Activated naive CD4-positive, alpha-beta T cell treated with anti-CD3 and anti-CD28 coated beads for 36 hours (primary cell): ENCODE data around the gene CABP5. TPM values are rescaled to one million over a fixed set of nuclear protein-coding genes. Genes with fewer than 3 reads are reported as not detected.
"Not testable (repeated sequence)": the region's sequence is repeated elsewhere in the genome, so short reads cannot be mapped to it uniquely, and the experiment has no call there.

Source experiments
- CTCF ChIA-PET: fragments of 350-600 bp; sonication (Branson Sonifier 250); formaldehyde crosslinking; loops from one replicate; lab custom pipeline; 2021; ENCODE audit warnings: antibody characterized with exemption; lab: Charles Lee
- DNase-seq: peaks from one replicate; pipeline ENCODE4 v3.0.0-alpha.2; 2020
- H3K27ac Mint-ChIP-seq: one replicate; pipeline ENCODE4 v1.8.0; 2021; ENCODE audit warnings: mild to moderate bottlenecking, mixed read lengths
- H3K27me3 Mint-ChIP-seq: one replicate; pipeline ENCODE4 v1.8.0; 2021; ENCODE audit warnings: low read depth, mixed read lengths
- H3K36me3 Mint-ChIP-seq: one replicate; pipeline ENCODE4 v1.8.0; 2021; ENCODE audit warnings: low read depth, mixed read lengths
- H3K4me1 Mint-ChIP-seq: one replicate; pipeline ENCODE4 v1.8.0; 2021; ENCODE audit warnings: low read depth, mixed read lengths
- H3K4me3 Mint-ChIP-seq: one replicate; pipeline ENCODE4 v1.8.0; 2021; ENCODE audit warnings: mild to moderate bottlenecking, moderate library complexity, mixed read lengths
- H3K9me3 Mint-ChIP-seq: one replicate; pipeline ENCODE4 v1.8.0; 2021; ENCODE audit warnings: mixed read lengths
- intact Hi-C: fragments of 100-400 bp; cut with micrococcal nuclease; formaldehyde crosslinking; loops from one replicate; pipeline ENCODE4 v1.15.1; 2023
- total RNA-seq, 2 experiments: library from RNA; stranded (reverse); gene quantifications; one replicate each; pipeline ENCODE4 v1.2.3, GENCODE V29; 2021

CABP5 gene
- not detected for total RNA-seq

GRCh38 chr19:48043675-48044258, at the start of gene CABP5:
TSS of gene CABP5 (minus strand) at chr19:48044079. CDS start at chr19:48043922, 157 bp downstream.
- no peaks in the 10 kb centered on the region for H3K4me1 Mint-ChIP-seq
- H3K4me3 Mint-ChIP-seq, result no peak within 1 kb of the TSS
- H3K36me3 Mint-ChIP-seq, result no peaks in the 10 kb centered on the region
- peaks cover 33% of the 10 kb centered on the region for H3K27me3 Mint-ChIP-seq
- DNase-seq, result no peak
- H3K27ac Mint-ChIP-seq, result no peak within 1 kb of the TSS
- intact Hi-C loops, result no loop called here
- H3K9me3 Mint-ChIP-seq, result no peaks in the 10 kb centered on the region
- CTCF ChIA-PET, result no interaction called here

GRCh38 chr19:48091111-48091718, 47.3 kb upstream of the CABP5 start:
- intact Hi-C loops, H3K4me1 Mint-ChIP-seq, DNase-seq, H3K27ac Mint-ChIP-seq, H3K4me3 Mint-ChIP-seq, H3K27me3 Mint-ChIP-seq: not testable (repeated sequence)
- Mint-ChIP-seq H3K36me3 (peaks cover 30% of the 10 kb centered on the region), H3K9me3 (peaks cover 18% of the 10 kb centered on the region)
- CTCF ChIA-PET, result interaction anchor here (0.7 kb wide), 1 partner anchor 10 kb away, joined by 3 read pairs; no protein-coding TSS in a partner anchor

- H3K9me3 Mint-ChIP-seq, result peaks cover 18% of the 10 kb centered on the region
- H3K4me1 Mint-ChIP-seq, result peaks cover 8% of the 10 kb centered on the region
- H3K36me3 Mint-ChIP-seq, result peaks cover 24% of the 10 kb centered on the region
- H3K4me3 Mint-ChIP-seq, result no peak overlapping the region
- H3K27me3 Mint-ChIP-seq, result peaks cover 1% of the 10 kb centered on the region
- DNase-seq, result no peak
- intact Hi-C loops, result no loop called here
- H3K27ac Mint-ChIP-seq, result no peak overlapping the region
- CTCF ChIA-PET, result interaction anchor here (0.7 kb wide), 1 partner anchor 11 kb away, joined by 3 read pairs; no protein-coding TSS in a partner anchor
Measured at GRCh38 chr19:48090281-48090802, 46.5 kb upstream of the CABP5 start.

GRCh38 chr19:48088991-48089390, 45.1 kb upstream of the CABP5 start:
- peaks cover 11% of the 10 kb centered on the region for H3K36me3 Mint-ChIP-seq
- H3K27ac Mint-ChIP-seq, intact Hi-C loops, H3K4me1 Mint-ChIP-seq, CTCF ChIA-PET, H3K9me3 Mint-ChIP-seq, H3K27me3 Mint-ChIP-seq, DNase-seq, H3K4me3 Mint-ChIP-seq: not testable (repeated sequence)

- H3K9me3 Mint-ChIP-seq, result no peaks in the 10 kb centered on the region
- H3K27ac Mint-ChIP-seq, result no peak overlapping the region
- CTCF ChIA-PET, result interaction anchor here (1.8 kb wide), 1 partner anchor 125 kb away, joined by 4 read pairs; no protein-coding TSS in a partner anchor
- H3K4me1 Mint-ChIP-seq, result no peaks in the 10 kb centered on the region
- H3K27me3 Mint-ChIP-seq, result peaks cover 1% of the 10 kb centered on the region
- no peak for DNase-seq
- no peaks in the 10 kb centered on the region for H3K36me3 Mint-ChIP-seq
- no peak overlapping the region for H3K4me3 Mint-ChIP-seq
- intact Hi-C loops, result no loop called here
Measured at GRCh38 chr19:48085904-48086864, 42.3 kb upstream of the CABP5 start.

GRCh38 chr19:48085076-48085475, 41.2 kb upstream of the CABP5 start:
- DNase-seq, result no peak
- H3K9me3 Mint-ChIP-seq, result no peaks in the 10 kb centered on the region
- H3K27me3 Mint-ChIP-seq, result peaks cover 1% of the 10 kb centered on the region
- no peak overlapping the region for H3K4me3 Mint-ChIP-seq
- no peak overlapping the region for H3K27ac Mint-ChIP-seq
- no peaks in the 10 kb centered on the region for H3K4me1 Mint-ChIP-seq
- CTCF ChIA-PET, result no interaction called here
- no peaks in the 10 kb centered on the region for H3K36me3 Mint-ChIP-seq
- intact Hi-C loops, result no loop called here

GRCh38 chr19:48081106-48081505, 37.2 kb upstream of the CABP5 start:
- Mint-ChIP-seq H3K27me3 (no peaks in the 10 kb centered on the region), H3K36me3 (no peaks in the 10 kb centered on the region), H3K4me1 (no peaks in the 10 kb centered on the region), H3K9me3 (no peaks in the 10 kb centered on the region), H3K4me3 (no peak overlapping the region), H3K27ac (no peak overlapping the region)
- intact Hi-C loops, result no loop called here
- CTCF ChIA-PET, result interaction anchor here (1.1 kb wide), 1 partner anchor 27 kb away, joined by 3 read pairs; no protein-coding TSS in a partner anchor
- no peak for DNase-seq

GRCh38 chr19:48070177-48070769, 26.4 kb upstream of the CABP5 start:
- CTCF ChIA-PET, result interaction anchor here (0.7 kb wide), 1 partner anchor 47 kb away, joined by 3 read pairs; no protein-coding TSS in a partner anchor

GRCh38 chr19:48069435-48069834, 25.6 kb upstream of the CABP5 start:
- no peaks in the 10 kb centered on the region for H3K4me1 Mint-ChIP-seq
- no peaks in the 10 kb centered on the region for H3K9me3 Mint-ChIP-seq
- no peaks in the 10 kb centered on the region for H3K27me3 Mint-ChIP-seq
- CTCF ChIA-PET, result interaction anchor here (0.6 kb wide), 1 partner anchor 30 kb away, joined by 4 read pairs; no protein-coding TSS in a partner anchor
- intact Hi-C loops, result no loop called here
- no peak overlapping the region for H3K27ac Mint-ChIP-seq
- peaks cover 6% of the 10 kb centered on the region for H3K36me3 Mint-ChIP-seq
- no peak for DNase-seq
- no peak overlapping the region for H3K4me3 Mint-ChIP-seq

More at GRCh38 chr19:48070177-48070769, 26.4 kb upstream of the CABP5 start:
- H3K36me3 Mint-ChIP-seq, intact Hi-C loops, H3K27me3 Mint-ChIP-seq, H3K9me3 Mint-ChIP-seq, DNase-seq, H3K4me1 Mint-ChIP-seq, H3K27ac Mint-ChIP-seq, H3K4me3 Mint-ChIP-seq: not testable (repeated sequence)

GRCh38 chr19:48064509-48064908, 20.6 kb upstream of the CABP5 start:
- H3K9me3 Mint-ChIP-seq, result no peaks in the 10 kb centered on the region
- peaks cover 2% of the 10 kb centered on the region for H3K36me3 Mint-ChIP-seq
- H3K27me3 Mint-ChIP-seq, result peaks cover 6% of the 10 kb centered on the region
- DNase-seq, result no peak
- intact Hi-C loops, result no loop called here
- no peak overlapping the region for H3K4me3 Mint-ChIP-seq
- no peaks in the 10 kb centered on the region for H3K4me1 Mint-ChIP-seq
- CTCF ChIA-PET, result no interaction called here
- H3K27ac Mint-ChIP-seq, result no peak overlapping the region

GRCh38 chr19:48061401-48062344, 17.8 kb upstream of the CABP5 start:
- no peak overlapping the region for H3K27ac Mint-ChIP-seq
- no peaks in the 10 kb centered on the region for H3K4me1 Mint-ChIP-seq
- H3K27me3 Mint-ChIP-seq, result peaks cover 6% of the 10 kb centered on the region
- DNase-seq, result no peak
- no peaks in the 10 kb centered on the region for H3K36me3 Mint-ChIP-seq
- no peaks in the 10 kb centered on the region for H3K9me3 Mint-ChIP-seq
- intact Hi-C loops, result no loop called here
- CTCF ChIA-PET, result interaction anchor here (0.6 kb wide), 1 partner anchor 31 kb away, joined by 3 read pairs; no protein-coding TSS in a partner anchor
- H3K4me3 Mint-ChIP-seq, result no peak overlapping the region
